SK-N-SH (cell line): ENCODE data around the gene PIGW.

ENCODE experiments used
- EZH2phosphoT487 ChIP-seq: fragments of 200-600 bp; sonication (generic); IDR thresholded peaks from 2 replicates; pipeline ENCODE4 v1.6.1; 2017; ENCODE audit warnings: low read depth, mixed run types, mild to moderate bottlenecking, antibody characterized with exemption, moderate library complexity, borderline replicate concordance
- SMC3 ChIP-seq: IDR thresholded peaks from 2 replicates; pipeline ENCODE4 v1.6.1; 2012; ENCODE audit warnings: low read depth, low read length, improper control_type of control experiment

DNA sequence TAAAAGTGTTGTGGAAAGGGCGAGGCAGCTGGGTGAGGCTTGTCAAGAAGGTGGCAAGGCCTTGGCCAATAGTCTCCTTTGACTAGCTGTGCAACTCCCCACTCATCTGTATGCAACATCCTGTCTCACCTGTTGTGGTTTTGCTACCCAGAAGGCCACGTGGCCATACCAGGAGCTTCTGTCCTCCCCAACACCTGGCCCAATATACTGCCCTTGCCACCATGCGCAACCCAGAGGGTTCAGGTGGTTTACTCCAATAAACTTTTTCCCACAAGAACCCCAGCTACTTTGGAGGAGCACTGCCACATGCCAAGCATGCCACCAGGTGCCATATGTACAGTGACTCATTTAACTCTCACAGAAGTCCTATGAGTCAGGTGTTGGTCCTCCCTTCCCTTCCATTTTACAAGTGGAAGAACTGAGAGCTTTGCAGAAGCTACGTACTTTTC is 10.3 kb upstream of the PIGW start:
- no peak for TF ChIP-seq EZH2phosphoT487
- no peak for TF ChIP-seq SMC3
